Activated CD4-positive, alpha-beta memory T cell treated with anti-CD3 and anti-CD28 coated beads for 36 hours (primary cell): ENCODE data around the gene PRELID1. TPM values are rescaled to one million over a fixed set of nuclear protein-coding genes. Genes with fewer than 3 reads are reported as not detected.
"Not testable (repeated sequence)": the region's sequence is repeated elsewhere in the genome, so short reads cannot be mapped to it uniquely, and the experiment has no call there.

Experiments
- CTCF ChIA-PET: fragments of 350-600 bp; sonication (Branson Sonifier 250); formaldehyde crosslinking; loops from one replicate; lab custom pipeline; 2021; ENCODE audit warnings: antibody characterized with exemption, inconsistent platforms; lab: Charles Lee
- POLR2A ChIA-PET: fragments of 350-600 bp; sonication (Branson Sonifier 250); formaldehyde crosslinking; loops from one replicate; lab custom pipeline; 2021; ENCODE audit warnings: antibody characterized with exemption; lab: Charles Lee
- DNase-seq: peaks from one replicate; pipeline ENCODE4 v3.0.0-alpha.2; 2020
- H3K27ac Mint-ChIP-seq: one replicate; pipeline ENCODE4 v1.8.0; 2021; ENCODE audit warnings: mixed read lengths
- H3K27me3 Mint-ChIP-seq: one replicate; pipeline ENCODE4 v1.8.0; 2021; ENCODE audit warnings: mixed read lengths
- H3K36me3 Mint-ChIP-seq: one replicate; pipeline ENCODE4 v1.8.0; 2021; ENCODE audit warnings: mixed read lengths
- H3K4me1 Mint-ChIP-seq: one replicate; pipeline ENCODE4 v1.8.0; 2021; ENCODE audit warnings: low read depth, mixed read lengths
- H3K4me3 Mint-ChIP-seq: one replicate; pipeline ENCODE4 v1.8.0; 2021; ENCODE audit warnings: mild to moderate bottlenecking, mixed read lengths
- H3K9me3 Mint-ChIP-seq: one replicate; pipeline ENCODE4 v1.8.0; 2021; ENCODE audit warnings: mixed read lengths
- intact Hi-C: fragments of 100-400 bp; cut with micrococcal nuclease; formaldehyde crosslinking; loops from one replicate; pipeline ENCODE4 v1.15.1; 2023
- total RNA-seq, 2 experiments: library from RNA; stranded (reverse); gene quantifications; one replicate each; pipeline ENCODE4 v1.2.3, GENCODE V29; 2021

Gene PRELID1, protein sequence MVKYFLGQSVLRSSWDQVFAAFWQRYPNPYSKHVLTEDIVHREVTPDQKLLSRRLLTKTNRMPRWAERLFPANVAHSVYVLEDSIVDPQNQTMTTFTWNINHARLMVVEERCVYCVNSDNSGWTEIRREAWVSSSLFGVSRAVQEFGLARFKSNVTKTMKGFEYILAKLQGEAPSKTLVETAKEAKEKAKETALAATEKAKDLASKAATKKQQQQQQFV
- total RNA-seq, result 100 to 1,000 TPM; 247 to 248 TPM

DNA sequence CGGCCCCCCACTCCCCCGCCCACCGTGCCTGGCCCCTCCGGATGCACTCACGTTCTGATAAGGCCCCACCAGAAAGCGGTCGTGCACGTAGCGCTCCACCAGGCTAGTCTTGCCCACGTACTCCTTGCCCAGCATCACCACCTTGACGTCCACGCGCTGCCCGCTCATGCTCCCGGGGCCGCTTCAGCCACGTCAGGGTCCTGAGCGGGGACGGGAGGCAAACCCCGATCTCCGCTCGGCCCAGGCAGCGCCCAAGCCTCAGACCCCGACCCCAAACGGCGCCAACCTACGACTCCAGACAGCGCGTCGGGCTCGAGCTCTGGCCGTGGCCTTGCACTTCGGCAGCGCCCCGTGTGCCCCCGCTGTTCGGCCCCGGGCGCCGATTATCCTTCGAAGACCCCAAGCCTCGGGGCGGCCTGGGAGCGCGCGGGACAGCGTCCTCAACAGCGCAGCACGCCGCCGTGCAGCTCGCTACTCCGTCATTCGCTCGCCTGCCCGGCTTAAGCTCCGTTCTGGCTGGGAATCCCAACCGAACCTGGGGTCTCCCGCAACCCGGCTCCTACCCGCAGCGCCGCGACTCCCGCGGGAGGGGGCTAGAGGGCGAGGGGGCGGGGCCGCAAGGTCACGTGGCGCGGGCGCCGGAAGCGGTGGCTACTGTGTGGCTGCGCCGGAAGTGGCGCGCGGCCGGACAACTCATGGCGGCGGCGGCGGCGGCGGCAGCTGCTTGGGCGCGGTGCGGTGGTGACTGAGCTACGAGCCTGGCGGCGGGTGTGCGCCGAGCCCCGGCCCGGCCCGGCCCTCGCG lies at the start of gene PRELID1, which contains the start of gene RAB24:
PRELID1 (plus strand) TSS at position 679 of the 804 bp plus-strand sequence. CDS start 187 bp downstream, outside the sequence.
RAB24 (minus strand) TSS at position 599 of the 804 bp plus-strand sequence; CDS start at position 168, 431 bp downstream.
- peak; percentile 94 for DNase-seq
- Mint-ChIP-seq H3K36me3 (peaks cover 32% of the 10 kb centered on the region), H3K27ac (peak within 1 kb of the TSS; percentile 82), H3K4me1 (peaks cover 56% of the 10 kb centered on the region), H3K4me3 (peak within 1 kb of the TSS; percentile 96), H3K9me3 (no peaks in the 10 kb centered on the region), H3K27me3 (no peaks in the 10 kb centered on the region)
- CTCF ChIA-PET, result interaction anchor here (1.0 to 1.4 kb wide), 5 partner anchors 9 to 189 kb away, joined by 3 to 8 read pairs (median 6); partner anchors contain the start of gene LMAN2
- POLR2A ChIA-PET, result interaction anchor here (0.8 to 2.0 kb wide), 5 partner anchors 9 to 169 kb away, joined by 3 to 7 read pairs (median 4); partner anchors contain the start of genes LMAN2 and MXD3
- intact Hi-C loops, result loop anchor here (1.0 to 5.0 kb wide), 3 partner anchors 9 to 189 kb away; partner anchors contain the start of gene NSD1

- no peak for DNase-seq
- CTCF ChIA-PET, result no interaction called here
- Mint-ChIP-seq H3K27ac (no peak overlapping the region), H3K4me3 (no peak overlapping the region), H3K4me1 (peaks cover 1% of the 10 kb centered on the region), H3K36me3 (peaks cover 42% of the 10 kb centered on the region), H3K27me3 (no peaks in the 10 kb centered on the region), H3K9me3 (no peaks in the 10 kb centered on the region)
- POLR2A ChIA-PET, result no interaction called here
- intact Hi-C loops, result no loop called here
These were observed 47.3 kb upstream of the PRELID1 start for GRCh38 chr5:177256296-177256695.

DNA sequence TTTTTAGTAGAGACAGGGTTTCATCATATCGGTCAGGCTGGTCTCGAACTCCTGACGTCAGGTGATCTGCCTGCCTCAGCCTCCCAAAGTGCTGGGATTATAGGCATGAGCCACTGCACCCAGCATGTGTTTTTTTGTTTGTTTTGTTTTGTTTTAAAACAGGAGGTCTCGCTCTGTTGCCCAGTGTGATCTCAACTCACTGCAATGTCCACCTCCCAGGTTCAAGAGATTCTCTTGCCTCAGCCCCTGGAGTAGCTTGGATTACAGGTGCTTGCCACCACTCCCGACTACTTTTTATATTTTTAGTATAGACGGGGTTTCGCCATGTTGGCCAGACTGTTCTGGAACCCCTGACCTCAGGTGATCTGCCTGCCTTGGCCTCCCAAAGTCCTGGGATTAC lies 44.9 kb upstream of the PRELID1 start:
- POLR2A ChIA-PET, result not testable (repeated sequence)

DNA sequence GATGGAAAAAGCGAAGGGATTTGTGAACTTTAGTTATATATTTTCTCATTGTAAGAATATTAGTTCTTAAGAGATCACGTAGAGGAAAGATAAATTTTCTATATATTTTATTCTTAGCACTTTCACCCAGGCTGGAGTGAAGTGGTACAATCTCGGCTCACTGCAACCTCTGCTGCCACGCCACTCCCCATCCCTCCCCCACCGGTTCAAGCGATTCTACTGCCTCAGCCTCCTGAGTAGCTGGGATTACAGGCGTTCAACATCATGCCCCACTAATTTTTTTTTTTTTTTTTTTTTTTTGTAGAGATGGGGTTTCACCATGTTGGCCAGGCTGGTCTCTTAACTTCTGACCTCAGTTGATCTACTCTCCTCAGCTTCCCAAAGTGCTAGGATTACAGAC lies 42.6 kb upstream of the PRELID1 start:
- peaks cover 49% of the 10 kb centered on the region for H3K36me3 Mint-ChIP-seq
- peaks cover 7% of the 10 kb centered on the region for H3K4me1 Mint-ChIP-seq

More for the DNA sequence above, 44.9 kb upstream of the PRELID1 start:
- peaks cover 47% of the 10 kb centered on the region for H3K36me3 Mint-ChIP-seq
- intact Hi-C loops, H3K4me3 Mint-ChIP-seq, H3K9me3 Mint-ChIP-seq, H3K27ac Mint-ChIP-seq, DNase-seq, H3K4me1 Mint-ChIP-seq, H3K27me3 Mint-ChIP-seq: not testable (repeated sequence)
- CTCF ChIA-PET, result interaction anchor here (1.6 kb wide), 1 partner anchor 145 kb away, joined by 4 read pairs; no protein-coding TSS in a partner anchor

GRCh38 chr5:177261510-177261909 lies 42.1 kb upstream of the PRELID1 start:
- CTCF ChIA-PET, result no interaction called here

More for the DNA sequence above, 42.6 kb upstream of the PRELID1 start:
- intact Hi-C loops, result loop anchor here (10.0 kb wide), 1 partner anchor 146 kb away; no protein-coding TSS in a partner anchor
- DNase-seq, result no peak
- Mint-ChIP-seq H3K9me3 (no peaks in the 10 kb centered on the region), H3K27ac (no peak overlapping the region), H3K27me3 (no peaks in the 10 kb centered on the region), H3K4me3 (no peak overlapping the region)
- ChIA-PET CTCF (no interaction called here), POLR2A (no interaction called here)

DNA sequence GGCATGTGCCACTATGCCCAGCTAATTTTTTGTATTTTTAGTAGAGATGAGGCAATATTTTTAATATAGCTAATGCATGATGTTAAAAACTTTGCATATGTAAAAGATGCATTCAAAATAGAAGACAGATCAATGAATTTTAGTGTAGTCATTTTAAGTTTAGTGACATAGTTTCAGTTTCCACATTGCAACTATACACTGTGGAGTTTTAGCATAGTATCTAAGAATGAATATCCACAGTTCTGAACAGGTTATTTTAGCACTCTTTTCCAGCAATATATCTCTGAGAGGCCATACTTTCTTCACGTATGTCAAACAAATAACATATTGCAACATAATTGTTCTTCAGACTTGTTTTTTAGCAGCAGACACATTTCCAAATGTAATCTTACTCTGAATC lies 39.4 kb upstream of the PRELID1 start:
- Mint-ChIP-seq H3K4me1 (peaks cover 7% of the 10 kb centered on the region), H3K27me3 (no peaks in the 10 kb centered on the region), H3K27ac (peak overlapping the region; percentile 38), H3K36me3 (peaks cover 45% of the 10 kb centered on the region), H3K9me3 (no peaks in the 10 kb centered on the region), H3K4me3 (no peak overlapping the region)
- no peak for DNase-seq
- intact Hi-C loops, result loop anchor here (10.0 kb wide), 1 partner anchor 149 kb away; no protein-coding TSS in a partner anchor
- ChIA-PET POLR2A (no interaction called here), CTCF (interaction anchor here (1.0 to 3.0 kb wide), 3 partner anchors 46 to 192 kb away, joined by 3 to 13 read pairs (median 4); no protein-coding TSS in a partner anchor)

More at GRCh38 chr5:177261510-177261909, 42.1 kb upstream of the PRELID1 start:
- H3K4me3 Mint-ChIP-seq, result no peak overlapping the region
- DNase-seq, result no peak
- POLR2A ChIA-PET, result no interaction called here
- no peaks in the 10 kb centered on the region for H3K9me3 Mint-ChIP-seq
- peak overlapping the region; percentile 1 for H3K27ac Mint-ChIP-seq
- H3K4me1 Mint-ChIP-seq, result peaks cover 7% of the 10 kb centered on the region
- H3K36me3 Mint-ChIP-seq, result peaks cover 54% of the 10 kb centered on the region
- H3K27me3 Mint-ChIP-seq, result no peaks in the 10 kb centered on the region
- intact Hi-C loops, result loop anchor here (10.0 kb wide), 1 partner anchor 147 kb away; no protein-coding TSS in a partner anchor

DNA sequence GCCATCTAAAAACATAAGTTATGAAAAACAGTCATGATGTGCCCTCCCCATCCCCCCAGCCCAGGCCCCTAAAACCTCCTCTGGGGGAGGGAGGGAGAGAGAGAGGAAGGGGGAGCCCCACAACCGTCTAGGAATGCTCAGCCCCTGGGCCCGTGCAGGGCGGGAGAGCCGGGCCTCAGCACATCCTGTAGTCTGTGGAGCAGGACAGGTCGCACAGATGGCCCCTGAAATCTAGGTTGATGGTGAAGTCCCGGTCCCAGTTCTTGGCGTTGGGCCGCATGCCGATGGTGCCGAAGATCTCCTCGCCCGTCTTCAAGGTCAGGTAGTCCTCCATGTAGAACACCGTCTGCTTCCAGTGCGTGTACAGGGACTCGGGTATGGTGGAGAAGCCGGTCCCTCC lies 38.2 kb upstream of the PRELID1 start:
- Mint-ChIP-seq H3K4me1 (peaks cover 7% of the 10 kb centered on the region), H3K36me3 (peaks cover 41% of the 10 kb centered on the region), H3K27ac (no peak overlapping the region), H3K9me3 (no peaks in the 10 kb centered on the region), H3K27me3 (no peaks in the 10 kb centered on the region), H3K4me3 (no peak overlapping the region)
- ChIA-PET POLR2A (no interaction called here), CTCF (no interaction called here)
- no peak for DNase-seq
- intact Hi-C loops, result loop anchor here (10.0 kb wide), 1 partner anchor 151 kb away; no protein-coding TSS in a partner anchor

DNA sequence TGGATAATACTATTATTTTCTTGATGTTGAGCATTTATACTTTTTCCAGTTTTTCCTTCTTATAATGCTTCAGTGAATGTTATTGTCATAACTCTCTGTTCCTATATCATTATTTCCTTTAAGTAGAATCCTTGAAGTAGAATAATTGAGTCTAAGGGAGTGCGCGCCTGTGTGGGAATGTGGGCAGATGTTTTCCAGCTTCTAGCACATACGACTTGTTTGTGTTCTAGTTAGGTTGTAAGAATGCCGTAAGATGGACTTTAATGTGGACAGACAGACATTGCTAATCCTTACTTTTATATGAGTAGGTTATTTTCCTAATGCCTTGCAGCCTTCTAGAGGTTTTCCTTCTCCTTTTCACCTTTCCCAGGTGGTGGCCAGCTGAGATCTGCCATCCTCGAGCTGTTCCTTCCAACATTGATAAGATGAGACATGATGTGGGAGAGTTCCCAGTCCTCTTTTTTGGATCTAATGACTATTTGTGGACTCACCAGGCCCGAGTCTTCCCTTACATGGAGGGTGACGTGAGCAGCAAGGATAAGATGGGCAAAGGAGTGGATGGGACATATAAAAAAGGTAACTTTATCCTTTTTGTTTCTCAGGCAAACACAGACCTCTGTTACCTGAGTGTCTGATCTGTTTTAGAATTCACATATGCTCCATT lies 34.2 kb upstream of the PRELID1 start:
- ChIA-PET CTCF (interaction anchor here (1.5 to 1.9 kb wide), 2 partner anchors 154 to 157 kb away, joined by 3 to 7 read pairs; no protein-coding TSS in a partner anchor), POLR2A (no interaction called here)
- no peak overlapping the region for H3K27ac Mint-ChIP-seq
- no peak for DNase-seq
- peaks cover 39% of the 10 kb centered on the region for H3K36me3 Mint-ChIP-seq
- H3K4me1 Mint-ChIP-seq, result peaks cover 3% of the 10 kb centered on the region
- H3K27me3 Mint-ChIP-seq, result no peaks in the 10 kb centered on the region
- no peaks in the 10 kb centered on the region for H3K9me3 Mint-ChIP-seq
- intact Hi-C loops, result loop anchor here (10.0 kb wide), 1 partner anchor 155 kb away; no protein-coding TSS in a partner anchor
- H3K4me3 Mint-ChIP-seq, result no peak overlapping the region

DNA sequence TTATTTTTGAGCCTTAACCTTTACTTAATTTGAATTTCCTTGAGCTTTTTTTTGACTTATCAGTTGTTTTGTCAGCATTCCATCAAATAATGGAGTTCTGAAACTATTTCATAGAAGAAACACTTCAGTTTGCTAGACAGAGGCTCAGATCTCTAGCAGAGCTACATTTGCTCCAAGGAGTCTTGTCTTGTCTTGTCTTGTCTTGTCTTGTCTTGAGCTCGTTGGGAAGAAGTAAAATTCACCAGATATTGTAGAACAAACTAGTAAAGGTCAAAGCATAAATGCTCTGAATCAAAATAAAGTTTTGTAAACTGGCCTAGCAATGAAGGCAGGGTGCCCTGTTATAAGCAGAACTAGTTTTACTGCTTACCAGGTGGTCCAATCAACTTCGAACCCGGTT lies 33.6 kb upstream of the PRELID1 start:
- DNase-seq, result no peak
- intact Hi-C loops, result loop anchor here (10.0 kb wide), 1 partner anchor 155 kb away; no protein-coding TSS in a partner anchor
- Mint-ChIP-seq H3K36me3 (peaks cover 35% of the 10 kb centered on the region), H3K4me1 (no peaks in the 10 kb centered on the region), H3K4me3 (no peak overlapping the region), H3K9me3 (no peaks in the 10 kb centered on the region), H3K27me3 (no peaks in the 10 kb centered on the region), H3K27ac (no peak overlapping the region)
- POLR2A ChIA-PET, result no interaction called here
- CTCF ChIA-PET, result interaction anchor here (1.3 to 1.9 kb wide), 3 partner anchors 155 to 198 kb away, joined by 3 to 7 read pairs (median 5); no protein-coding TSS in a partner anchor

GRCh38 chr5:177270653-177271052 lies 32.9 kb upstream of the PRELID1 start:
- Mint-ChIP-seq H3K9me3 (no peaks in the 10 kb centered on the region), H3K27ac (no peak overlapping the region), H3K4me3 (no peak overlapping the region), H3K4me1 (no peaks in the 10 kb centered on the region), H3K27me3 (no peaks in the 10 kb centered on the region), H3K36me3 (peaks cover 37% of the 10 kb centered on the region)
- POLR2A ChIA-PET, result no interaction called here
- intact Hi-C loops, result no loop called here
- DNase-seq, result no peak
- CTCF ChIA-PET, result interaction anchor here (1.1 to 1.9 kb wide), 4 partner anchors 43 to 199 kb away, joined by 3 to 7 read pairs (median 4); no protein-coding TSS in a partner anchor

DNA sequence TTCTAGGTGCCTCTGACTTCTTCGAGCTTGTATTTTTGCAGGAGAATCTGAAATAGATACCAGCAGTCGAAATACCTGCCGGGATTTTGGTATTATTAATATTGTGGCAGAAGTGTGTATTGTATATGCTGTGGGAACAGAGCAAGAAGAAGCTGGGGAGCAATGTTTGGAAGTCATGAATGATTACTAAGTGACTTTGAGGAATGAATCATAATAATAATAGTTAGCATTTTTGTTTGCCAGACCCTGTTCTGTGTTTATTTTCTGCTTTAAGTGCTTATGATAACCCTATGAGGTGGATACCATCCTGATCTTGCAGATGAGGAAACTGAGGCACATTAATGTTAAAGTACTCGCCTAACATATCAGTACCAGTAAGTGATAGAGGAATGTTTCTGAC lies 32.5 kb upstream of the PRELID1 start:
- Mint-ChIP-seq H3K9me3 (no peaks in the 10 kb centered on the region), H3K4me1 (no peaks in the 10 kb centered on the region), H3K36me3 (peaks cover 34% of the 10 kb centered on the region), H3K27me3 (no peaks in the 10 kb centered on the region), H3K4me3 (no peak overlapping the region), H3K27ac (no peak overlapping the region)
- intact Hi-C loops, result no loop called here
- DNase-seq, result no peak
- POLR2A ChIA-PET, result no interaction called here
- CTCF ChIA-PET, result interaction anchor here (1.1 to 1.9 kb wide), 4 partner anchors 42 to 199 kb away, joined by 3 to 7 read pairs (median 4); no protein-coding TSS in a partner anchor
